HepG2 (cell line): ENCODE measurements around the gene ANAPC5. TPM values are rescaled to one million over a fixed set of nuclear protein-coding genes. Genes with fewer than 3 reads are reported as not detected.

ENCODE experiments used
- ATAC-seq: fragments of 200-7000 bp; cut with Tn5 transposase; 3 replicates; pipeline ENCODE4 v1.9.1; 2020; ENCODE audit warnings: mild to moderate bottlenecking, moderate library complexity
- BruUV-seq: library from RNA; stranded (reverse); fragments of 400-500 nt; replicated peaks from 2 replicates; lab custom pipeline; 2021; lab: Mats Ljungman, UMichigan
- CTCF ChIA-PET: fragments of 300-600 bp; formaldehyde crosslinking; extraction: SDS; loops from one replicate; lab custom pipeline; 2021; ENCODE audit warnings: low total read pairs, inconsistent platforms, low intra/inter-chr PET ratio; lab: Yijun Ruan, JAX
- POLR2A ChIA-PET: fragments of 350-600 bp; sonication (Branson Sonifier 250); formaldehyde crosslinking; loops from one replicate; lab custom pipeline; 2020; ENCODE audit warnings: antibody characterized with exemption, inconsistent platforms; lab: Yijun Ruan, JAX
- DNase-seq: peaks from one replicate; pipeline ENCODE4 v3.0.0-alpha.2; 2015; ENCODE audit warnings: low spot score
- FAIRE-seq: peaks from 3 replicates; lab custom pipeline; 2011; peaks lifted over from hg19 to GRCh38; lab: Jason Lieb, UNC
- H2AFZ ChIP-seq: one replicate; pipeline ENCODE4 v1.6.1; 2011; ENCODE audit warnings: low read length, inconsistent platforms
- H3K27ac ChIP-seq: fragments of 300-600 bp; 3 replicates; pipeline ENCODE4 v1.8.0; 2011; ENCODE audit warnings: mixed run types, mild to moderate bottlenecking, mixed read lengths, low read length, inconsistent platforms; ENCODE audit not compliant: insufficient read depth; ENCODE audit errors: extremely low read length
- H3K27me3 ChIP-seq, 2 experiments: fragments of 200-600 bp in 1 of 2; 2 replicates in 1 of 2; 3 replicates in 1 of 2; pipeline versions ENCODE4 v1.6.0 to v1.8.0; 2011; ENCODE audit warnings: low read length in 2 of 2, mild to moderate bottlenecking in 2 of 2, moderate library complexity in 2 of 2, inconsistent platforms in 1 of 2; ENCODE audit not compliant: insufficient read depth in 2 of 2, control insufficient read depth in 1 of 2
- H3K36me3 ChIP-seq, 2 experiments: fragments of 200-600 bp in 1 of 2; replicated peaks in 1 of 2; 2 replicates in 1 of 2; 3 replicates in 1 of 2; pipeline versions ENCODE4 v1.5.1 to v1.8.0; 2011; ENCODE audit warnings: low read length in 2 of 2, inconsistent platforms in 1 of 2; ENCODE audit not compliant: insufficient read depth in 2 of 2, control insufficient read depth in 1 of 2
- H3K4me1 ChIP-seq: 2 replicates; pipeline ENCODE4 v1.5.1; 2012; ENCODE audit warnings: low read length, inconsistent platforms; ENCODE audit not compliant: insufficient read depth
- H3K4me2 ChIP-seq: 2 replicates; pipeline ENCODE4 v1.6.0; 2011; ENCODE audit warnings: low read depth, low read length, inconsistent platforms
- H3K4me3 ChIP-seq, 3 experiments: fragments of 200-600 bp in 1 of 3; sonication (generic), shearing (Covaris generic) in 1 of 3; replicated peaks in 1 of 3; 2 replicates each; pipeline ENCODE4 v1.5.1; 2011 to 2016; ENCODE audit warnings: low read length in 3 of 3, inconsistent platforms in 2 of 3, low read depth in 2 of 3, mild to moderate bottlenecking in 2 of 3, control low read depth in 1 of 3, mixed read lengths in 1 of 3; ENCODE audit not compliant: insufficient read depth in 1 of 3
- H3K79me2 ChIP-seq: one replicate; pipeline ENCODE4 v1.6.1; 2011; ENCODE audit warnings: low read length, inconsistent platforms; ENCODE audit not compliant: insufficient read depth
- H3K9ac ChIP-seq: 2 replicates; pipeline ENCODE4 v1.6.0; 2011; ENCODE audit warnings: mild to moderate bottlenecking, low read depth, low read length, inconsistent platforms; ENCODE audit not compliant: insufficient read depth
- H3K9me3 ChIP-seq: 2 replicates; pipeline ENCODE4 v1.5.1; 2012; ENCODE audit warnings: mild to moderate bottlenecking, low read length
- H4K20me1 ChIP-seq: 2 replicates; pipeline ENCODE4 v1.6.0; 2011; ENCODE audit warnings: inconsistent platforms, mild to moderate bottlenecking, low read length, moderate library complexity; ENCODE audit not compliant: insufficient read depth
- DZIP1 ChIP-seq: sonication (generic); formaldehyde crosslinking; IDR thresholded peaks from 2 replicates; pipeline ENCODE4 v1.5.0; 2020; ENCODE audit warnings: mild to moderate bottlenecking, missing genetic modification reagents
- ZFP82 ChIP-seq: sonication (generic); formaldehyde crosslinking; IDR thresholded peaks from 2 replicates; pipeline ENCODE4 v1.5.1; 2020; ENCODE audit warnings: mild to moderate bottlenecking, missing genetic modification reagents, borderline replicate concordance
- ZMYM3 ChIP-seq: sonication (generic); formaldehyde crosslinking; IDR thresholded peaks from 2 replicates; pipeline ENCODE4 v1.5.1; 2020; ENCODE audit warnings: mild to moderate bottlenecking, missing genetic modification reagents
- ZNF121 ChIP-seq: sonication (generic); formaldehyde crosslinking; IDR thresholded peaks from 2 replicates; pipeline ENCODE4 v1.5.0; 2020; ENCODE audit warnings: mild to moderate bottlenecking, missing genetic modification reagents
- ZNF160 ChIP-seq: sonication (generic); formaldehyde crosslinking; IDR thresholded peaks from 2 replicates; pipeline ENCODE4 v1.8.0; 2022; ENCODE audit warnings: mild to moderate bottlenecking, inconsistent platforms, missing genetic modification reagents
- ZNF501 ChIP-seq: sonication (generic); formaldehyde crosslinking; IDR thresholded peaks from 2 replicates; pipeline ENCODE4 v1.5.1; 2020; ENCODE audit warnings: mild to moderate bottlenecking, moderate library complexity, missing genetic modification reagents
- ZNF770 ChIP-seq: sonication (generic); formaldehyde crosslinking; IDR thresholded peaks from 2 replicates; pipeline ENCODE4 v1.5.0; 2020; ENCODE audit warnings: mild to moderate bottlenecking, missing genetic modification reagents
- ZNF83 ChIP-seq: sonication (generic); formaldehyde crosslinking; IDR thresholded peaks from 2 replicates; pipeline ENCODE4 v1.4.0; 2020; ENCODE audit warnings: missing genetic modification reagents, mild to moderate bottlenecking, borderline replicate concordance
- WGBS: methylation state at CpG from one replicate; pipeline ENCODE4 v1.1.6; 2017; ENCODE audit warnings: low lambda C conversion rate; 5-methylcytosine and 5-hydroxymethylcytosine counted together
- in situ Hi-C: cut with HindIII; loops from 2 replicates; pipeline ENCODE4 v1.10.0; 2017; ENCODE audit warnings: low pct_unique_long_range_greater_than_20kb; ENCODE audit not compliant: extremely low pct_ligation_motif_present
- intact Hi-C: fragments of 100-400 bp; cut with micrococcal nuclease; formaldehyde crosslinking; loops from one replicate; pipeline ENCODE4 v1.10.0; 2022; ENCODE audit not compliant: unreplicated experiment
- polyA plus RNA-seq, 8 experiments: library from polyadenylated mRNA; depleted of rRNA in 3 of 8; stranded (reverse) in 7 of 8; unstranded in 1 of 8; fragments of >200 nt; fragmentation: Illumina TruSeq in 4 of 8; extraction: Trizol in 4 of 8; gene quantifications; 2 replicates each; pipeline versions ENCODE4 v1.2.1 to v1.2.3, GENCODE V29; 2011 to 2016; ENCODE audit warnings: low read depth in 4 of 8, missing spikeins in 1 of 8, mixed read lengths in 1 of 8; ENCODE audit not compliant: insufficient read depth in 1 of 8
- total RNA-seq, 5 experiments: library from RNA; depleted of rRNA; stranded (reverse); fragments of >200 nt; fragmentation: Illumina TruSeq; extraction: Trizol; gene quantifications; 2 replicates each; pipeline ENCODE4 v1.2.3, GENCODE V29; 2016; ENCODE audit warnings: low read depth in 1 of 5

The ANAPC5 gene
- total and polyA plus RNA-seq, 2 of the 13 experiments (the other 11 are each of a cell fraction or from before 2014, with no cell fraction given), result 146 to 161 TPM

- no peaks in the 10 kb centered on the region for H3K9me3 ChIP-seq
- intact Hi-C loops (no loop called here), in situ Hi-C loops (no loop called here)
- ChIA-PET CTCF (no interaction called here), POLR2A (no interaction called here)
- H3K79me2 ChIP-seq, result peaks cover 12% of the 10 kb centered on the region
- no peaks in the 10 kb centered on the region for H4K20me1 ChIP-seq
- no peak overlapping the region for H3K4me3 ChIP-seq
- no peaks in the 10 kb centered on the region; a peak in 1 of 5 replicates for H3K27me3 ChIP-seq
- BruUV-seq, result no TSS peak
- peak; percentile 63; the same call in 1 of the 2 replicates for TF ChIP-seq ZMYM3 (CRISPR knock-in tag)
- TF ChIP-seq ZNF501 (CRISPR knock-in tag), result 0 out of 2 replicates have a peak, but pooled peaks have one; percentile 17
- no peak for TF ChIP-seq ZNF160 (CRISPR knock-in tag)
- TF ChIP-seq ZNF121 (CRISPR knock-in tag), result peak; percentile 71
- peak; percentile 94 for TF ChIP-seq ZNF770
- H2AFZ ChIP-seq, result no peak overlapping the region
- peaks cover 53% of the 10 kb centered on the region for H3K4me1 ChIP-seq
- no peak overlapping the region; the same call in 1 of the 2 replicates for H3K4me2 ChIP-seq
- H3K9ac ChIP-seq, result no peak overlapping the region
- 36% methylated on average over 6 of the region's 6 CpGs for WGBS
- no peaks in the 10 kb centered on the region for H3K36me3 ChIP-seq
- no peak for DNase-seq
- no peak for ATAC-seq
- no peak for FAIRE-seq
- H3K27ac ChIP-seq, result no peak overlapping the region
Observed at GRCh38 chr12:121355818-121356217, 3.6 kb upstream of the ANAPC5 start.

- FAIRE-seq, result peak; percentile 8
- CTCF ChIA-PET, result no interaction called here
- peak; percentile 61 for ATAC-seq
- no peaks in the 10 kb centered on the region for H3K9me3 ChIP-seq
- peaks cover 0 to 2% of the 10 kb centered on the region in 2 experiments; a peak in 2 of 5 replicates for H3K36me3 ChIP-seq
- H3K9ac ChIP-seq, result peak overlapping the region; percentile 93
- under 1% methylated on average over 11 of the region's 12 CpGs for WGBS
- peak overlapping the region; percentile 93 for H3K27ac ChIP-seq
- H3K79me2 ChIP-seq, result peaks cover 24% of the 10 kb centered on the region
- intact Hi-C loops (loop anchor here (1.0 kb wide), 2 partner anchors 48 to 91 kb away; partner anchors contain the start of gene RNF34), in situ Hi-C loops (no loop called here)
- no peak overlapping the region for H2AFZ ChIP-seq
- H3K4me3 ChIP-seq, result peak overlapping the region; percentile 63 to 89 (median 71)
- H3K4me2 ChIP-seq, result peak overlapping the region; percentile 96
- peaks cover 51% of the 10 kb centered on the region for H3K4me1 ChIP-seq
- POLR2A ChIA-PET, result interaction anchor here (0.7 to 2.3 kb wide), 17 partner anchors 10 to 873 kb away, joined by 3 to 37 read pairs (median 6); partner anchors contain the start of genes DIABLO, ORAI1 and RNF34
- BruUV-seq, result no TSS peak
- no peaks in the 10 kb centered on the region for H4K20me1 ChIP-seq
- no peak for DNase-seq
- H3K27me3 ChIP-seq, result no peaks in the 10 kb centered on the region; a peak in 1 of 5 replicates
- TF ChIP-seq ZNF83, result no peak
- TF ChIP-seq DZIP1 (CRISPR knock-in tag), result no peak
- peak; percentile 47; the same call in 1 of the 2 replicates for TF ChIP-seq ZFP82 (CRISPR knock-in tag)
Observed at GRCh38 chr12:121352682-121353018, 439 bp upstream of the ANAPC5 start.
